Pancreas (tissue), 10 donors: Measurements from ENCODE around the gene ZSWIM5. TPM values are rescaled to one million over a fixed set of nuclear protein-coding genes. Genes with fewer than 3 reads are reported as not detected.

Experiments used
- ATAC-seq, 4 donors: fragments of 200-7000 bp; cut with Tn5 transposase; one replicate each; pipeline versions ENCODE4 v1.8.0 to v1.9.1; 2020; ENCODE audit warnings: mild to moderate bottlenecking in 4 of 4, moderate library complexity in 4 of 4
- DNase-seq, 6 donors: peaks; one replicate each; pipeline ENCODE4 v3.0.0-alpha.2; 2020
- FAIRE-seq: peaks from 2 replicates; lab custom pipeline; 2012; peaks lifted over from hg19 to GRCh38; lab: Jason Lieb, UNC
- H3K27ac ChIP-seq, 4 donors: fragments of 200-600 bp; sonication (generic); 1 replicate in 3 of 4; 2 replicates in 1 of 4; pipeline versions ENCODE4 v1.5.0 to v1.8.0; 2020
- H3K27me3 ChIP-seq, 4 donors: fragments of 200-600 bp; one replicate each; pipeline ENCODE4 v1.8.0; 2021
- H3K36me3 ChIP-seq, 3 donors: fragments of 200-600 bp; sonication (generic) in 1 of 3; one replicate each; pipeline versions ENCODE4 v1.5.0 to v1.8.0; 2020 to 2021
- H3K4me1 ChIP-seq, 3 donors: fragments of 200-600 bp; one replicate each; pipeline ENCODE4 v1.8.0; 2021
- H3K4me3 ChIP-seq, 4 donors: fragments of 200-600 bp; sonication (generic) in 2 of 4; one replicate each; pipeline versions ENCODE4 v1.5.0 to v1.8.0; 2020 to 2021
- H3K9me3 ChIP-seq, 4 donors: fragments of 200-600 bp; one replicate each; pipeline ENCODE4 v1.8.0; 2021
- CTCF ChIP-seq, 4 donors: fragments of 200-600 bp; sonication (generic) in 3 of 4; IDR thresholded peaks; one replicate each; pipeline versions ENCODE4 v1.5.0 to v1.8.0; 2021; ENCODE audit warnings: antibody characterized with exemption in 4 of 4
- WGBS, 2 donors: extraction: QIAGEN DNeasy Blood & Tissue Kit; methylation state at CpG; one replicate each; pipeline ENCODE4 v1.1.7; 2013; 5-methylcytosine and 5-hydroxymethylcytosine counted together
- intact Hi-C, 3 donors: fragments of 100-400 bp; cut with DNase I; formaldehyde crosslinking; loops; one replicate each; pipeline versions ENCODE4 v1.11.1 to v1.14.2; 2022
- polyA plus RNA-seq, 2 donors: library from polyadenylated mRNA; stranded (reverse); fragments of 200-250 nt; gene quantifications; one replicate each; pipeline ENCODE4 v1.2.3, GENCODE V29; 2013
- total RNA-seq, 6 donors: library from RNA; stranded (reverse); fragmentation: NEBNext Ultra II Directional in 4 of 6; extraction: Animal tissue kit (Norgen Biotek cat#: 25700) in 4 of 6; gene quantifications; one replicate each; pipeline versions ENCODE4 v1.2.1 to v1.2.4, GENCODE V29; 2021 to 2023
- donor health status: healthy with polysubstance abuse.
- donor health status: DM: no; HTN: no; CAD: no; lungs with moderate emphysema.
- donor health status: DM: no; HTN: no; CAD: no.
- donor health status: control.
- donor health status: control.
- donor health status: Bipolar disorder and iron deficiency.
- donor health status: DM: yes; HTN: yes; CAD: no.
- donor health status: DM: no; HTN: no; CAD: no.
- donor health status: DM: no; HTN: no; CAD: no.
- donor health status: DM: yes; HTN: yes; CAD: no.

Gene ZSWIM5
- total and polyA plus RNA-seq, 8 donors, result 0.76 to 2.7 (median 2.4) TPM

- peak; percentile 77 to 93 (median 82) for DNase-seq
- 7 to 10% methylated on average over 21 of the region's 21 CpGs for WGBS, 2 donors
- Histone ChIP-seq H3K9me3 (no peaks in the 10 kb centered on the region), H3K4me3 (peak overlapping the region; percentile 40 to 99 (median 70)), H3K4me1 (peaks cover 0 to 24% (median 6%) of the 10 kb centered on the region in 3 donors), H3K36me3 (peaks cover 0 to 16% (median 8%) of the 10 kb centered on the region in 3 donors), H3K27ac (peak overlapping the region in 3 of 4 donors; percentile 60 to 82 (median 61)), H3K27me3 (no peaks in the 10 kb centered on the region)
- TF ChIP-seq CTCF (IDR thresholded peaks at IDR 0.05), result no peak
- intact Hi-C loops, result loop anchor here in 2 of 3 donors (2.0 to 5.0 kb wide), 3 partner anchors 225 to 290 kb away; partner anchors contain the start of gene BEST4 (in 1 of the 2)
- FAIRE-seq, result no peak
- ATAC-seq, result peak; percentile 30 to 68 (median 55)
Observed at GRCh38 chr1:45012639-45013278, 193.6 kb downstream of the ZSWIM5 start.

- FAIRE-seq (peak; percentile 84), DNase-seq (peak; percentile 79 to 93 (median 90)), ATAC-seq (peak; percentile 87 to 93 (median 88))
- Histone ChIP-seq H3K36me3 (peaks cover 0 to 23% (median 14%) of the 10 kb centered on the region in 3 donors), H3K27ac (peak within 1 kb of the TSS; percentile 60 to 92 (median 72)), H3K4me3 (peak within 1 kb of the TSS; percentile 72 to 99 (median 96)), H3K4me1 (peaks cover 0 to 24% (median 6%) of the 10 kb centered on the region in 3 donors), H3K27me3 (no peaks in the 10 kb centered on the region), H3K9me3 (no peaks in the 10 kb centered on the region)
- TF ChIP-seq CTCF (IDR thresholded peaks at IDR 0.05), result no peak
- intact Hi-C loops, result loop anchor here in 2 of 3 donors (2.0 to 5.0 kb wide), 3 partner anchors 225 to 290 kb away; partner anchors contain the start of gene BEST4 (in 1 of the 2)
- WGBS, 2 donors, result 0 to 1% methylated on average over 21 of the region's 21 CpGs
Observed at GRCh38 chr1:45011837-45012638, 194.4 kb downstream of the ZSWIM5 start, which contains the start of gene UROD. Gene UROD (plus strand): TSS chr1:45012254. CDS start chr1:45012266, 12 bp downstream.

- DNase-seq (peak; percentile 81 to 93 (median 84)), ATAC-seq (peak; percentile 85 to 92 (median 87)), FAIRE-seq (no peak)
- H3K4me1 ChIP-seq, result peaks cover 0 to 24% (median 6%) of the 10 kb centered on the region in 3 donors
- peak within 1 kb of the TSS; percentile 72 to 99 (median 96) for H3K4me3 ChIP-seq
- peak within 1 kb of the TSS; percentile 60 to 92 (median 72) for H3K27ac ChIP-seq
- H3K27me3 ChIP-seq, result no peaks in the 10 kb centered on the region
- no peak for TF ChIP-seq CTCF (IDR thresholded peaks at IDR 0.05)
- intact Hi-C loops, result loop anchor here in 2 of 3 donors (5.0 kb wide), 2 partner anchors 224 to 291 kb away; partner anchors contain the start of gene BEST4 (in 1 of the 2)
- 0% methylated on average over 55 to 62 of the region's 62 CpGs for WGBS, 2 donors
- H3K9me3 ChIP-seq, result no peaks in the 10 kb centered on the region
- H3K36me3 ChIP-seq, result peaks cover 3 to 28% (median 18%) of the 10 kb centered on the region in 3 donors
Observed at GRCh38 chr1:45010855-45011811, 195.3 kb downstream of the ZSWIM5 start, which contains the start of gene HECTD3. Gene HECTD3 (minus strand): TSS chr1:45011324. CDS start chr1:45011257, 67 bp downstream.
